Colonic mucosa (tissue), 4 donors: Measurements from ENCODE around the gene RASSF5. TPM values are rescaled to one million over a fixed set of nuclear protein-coding genes. Genes with fewer than 3 reads are reported as not detected.
A peak's percentile ranks its signal among the peaks of the same experiment; 100 is the strongest.

Experiments
- DNase-seq: peaks from one replicate; pipeline ENCODE4 v3.0.0-alpha.2; 2020
- H3K27ac ChIP-seq: fragments of 200-600 bp; one replicate; pipeline ENCODE4 v1.8.0; 2021
- H3K27me3 ChIP-seq: fragments of 200-600 bp; one replicate; pipeline ENCODE4 v1.8.0; 2021
- H3K36me3 ChIP-seq: fragments of 200-600 bp; one replicate; pipeline ENCODE4 v1.8.0; 2021
- H3K4me1 ChIP-seq: fragments of 200-600 bp; one replicate; pipeline ENCODE4 v1.8.0; 2021; ENCODE audit warnings: mild to moderate bottlenecking
- H3K4me3 ChIP-seq: fragments of 200-600 bp; one replicate; pipeline ENCODE4 v1.8.0; 2021
- H3K9ac ChIP-seq, 2 donors: one replicate each; pipeline ENCODE4 v1.7.0; 2013; ENCODE audit warnings: control low read depth in 2 of 2, low read depth in 2 of 2, low read length in 2 of 2
- H3K9me3 ChIP-seq: fragments of 200-600 bp; one replicate; pipeline ENCODE4 v1.8.0; 2021
- intact Hi-C: fragments of 100-400 bp; cut with DNase I; formaldehyde crosslinking; loops from one replicate; pipeline ENCODE4 v1.14.1; 2022
- total RNA-seq, 2 donors: library from RNA; stranded (reverse); fragmentation: NEBNext Ultra II Directional in 1 of 2; extraction: Animal tissue kit (Norgen Biotek cat#: 25700) in 1 of 2; gene quantifications; one replicate each; pipeline ENCODE4 v1.2.1, GENCODE V29; 2021
- TF ChIP-seq, protein P1 (sequence below): fragments of 200-600 bp; IDR thresholded peaks from one replicate; pipeline ENCODE4 v1.8.0; 2022; ENCODE audit warnings: antibody characterized with exemption, mild to moderate bottlenecking
- donor health status: healthy.
- donor health status: DM: no; HTN: no; CAD: no.
- donor health status: DM: no; HTN: no; CAD: no.

Gene RASSF5
- total RNA-seq, 2 donors from 2014 or later: 4.9 to 5.4 TPM

- Histone ChIP-seq H3K9ac (no peak overlapping the region), H3K4me1 (no peaks in the 10 kb centered on the region), H3K27ac (no peak overlapping the region), H3K27me3 (no peaks in the 10 kb centered on the region), H3K36me3 (no peaks in the 10 kb centered on the region), H3K4me3 (no peak overlapping the region), H3K9me3 (no peaks in the 10 kb centered on the region)
- intact Hi-C loops: no loop called here
- TF ChIP-seq, protein P1, sequence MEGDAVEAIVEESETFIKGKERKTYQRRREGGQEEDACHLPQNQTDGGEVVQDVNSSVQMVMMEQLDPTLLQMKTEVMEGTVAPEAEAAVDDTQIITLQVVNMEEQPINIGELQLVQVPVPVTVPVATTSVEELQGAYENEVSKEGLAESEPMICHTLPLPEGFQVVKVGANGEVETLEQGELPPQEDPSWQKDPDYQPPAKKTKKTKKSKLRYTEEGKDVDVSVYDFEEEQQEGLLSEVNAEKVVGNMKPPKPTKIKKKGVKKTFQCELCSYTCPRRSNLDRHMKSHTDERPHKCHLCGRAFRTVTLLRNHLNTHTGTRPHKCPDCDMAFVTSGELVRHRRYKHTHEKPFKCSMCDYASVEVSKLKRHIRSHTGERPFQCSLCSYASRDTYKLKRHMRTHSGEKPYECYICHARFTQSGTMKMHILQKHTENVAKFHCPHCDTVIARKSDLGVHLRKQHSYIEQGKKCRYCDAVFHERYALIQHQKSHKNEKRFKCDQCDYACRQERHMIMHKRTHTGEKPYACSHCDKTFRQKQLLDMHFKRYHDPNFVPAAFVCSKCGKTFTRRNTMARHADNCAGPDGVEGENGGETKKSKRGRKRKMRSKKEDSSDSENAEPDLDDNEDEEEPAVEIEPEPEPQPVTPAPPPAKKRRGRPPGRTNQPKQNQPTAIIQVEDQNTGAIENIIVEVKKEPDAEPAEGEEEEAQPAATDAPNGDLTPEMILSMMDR: no peak
- no peak for DNase-seq
These were observed 46.9 kb downstream of the RASSF5 start for GRCh38 chr1:206554211-206554610.

DNA sequence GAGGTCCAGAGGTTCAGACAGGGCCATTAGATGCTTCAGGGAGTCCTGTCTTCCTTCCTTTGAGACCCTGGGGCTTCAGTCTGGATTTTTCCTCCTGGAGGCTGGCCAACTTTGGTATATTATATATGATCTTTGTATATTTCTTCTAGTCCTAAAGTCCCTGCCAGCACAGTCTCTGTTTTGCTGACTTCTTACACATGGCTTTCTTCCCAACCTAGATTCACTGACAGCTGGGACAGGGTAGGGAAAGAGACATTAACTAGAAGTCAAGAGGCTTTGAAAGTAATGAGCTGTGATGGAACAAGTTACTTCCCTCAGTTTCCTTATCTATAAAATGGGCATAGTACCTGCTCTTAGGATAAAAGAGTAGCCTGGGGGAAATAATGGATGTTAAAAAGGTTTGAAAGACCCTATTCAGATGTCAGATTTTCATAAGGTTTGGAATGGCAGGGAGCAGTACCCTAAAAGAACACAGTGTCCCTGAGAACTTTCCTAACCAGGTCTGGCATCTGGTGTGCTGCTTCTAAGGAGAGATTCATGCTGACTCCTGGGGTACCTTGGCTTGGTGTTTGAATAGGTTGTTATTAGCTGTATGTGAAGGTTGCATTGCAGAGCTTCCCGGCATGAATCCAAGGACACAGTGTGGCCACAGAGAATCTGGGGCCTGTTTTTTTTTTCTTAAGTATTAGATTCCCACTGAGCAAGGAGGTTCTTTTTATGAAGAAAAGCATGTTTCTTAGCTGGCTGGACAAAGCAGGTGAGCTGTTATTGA is 47.6 kb downstream of the RASSF5 start:
- no peaks in the 10 kb centered on the region for H3K9me3 ChIP-seq
- H3K27me3 ChIP-seq: no peaks in the 10 kb centered on the region
- intact Hi-C loops: no loop called here
- H3K27ac ChIP-seq: no peak overlapping the region
- no peaks in the 10 kb centered on the region for H3K36me3 ChIP-seq
- H3K9ac ChIP-seq: no peak overlapping the region
- H3K4me3 ChIP-seq: no peak overlapping the region
- TF ChIP-seq, protein P1: no peak
- no peak for DNase-seq
- no peaks in the 10 kb centered on the region for H3K4me1 ChIP-seq

DNA sequence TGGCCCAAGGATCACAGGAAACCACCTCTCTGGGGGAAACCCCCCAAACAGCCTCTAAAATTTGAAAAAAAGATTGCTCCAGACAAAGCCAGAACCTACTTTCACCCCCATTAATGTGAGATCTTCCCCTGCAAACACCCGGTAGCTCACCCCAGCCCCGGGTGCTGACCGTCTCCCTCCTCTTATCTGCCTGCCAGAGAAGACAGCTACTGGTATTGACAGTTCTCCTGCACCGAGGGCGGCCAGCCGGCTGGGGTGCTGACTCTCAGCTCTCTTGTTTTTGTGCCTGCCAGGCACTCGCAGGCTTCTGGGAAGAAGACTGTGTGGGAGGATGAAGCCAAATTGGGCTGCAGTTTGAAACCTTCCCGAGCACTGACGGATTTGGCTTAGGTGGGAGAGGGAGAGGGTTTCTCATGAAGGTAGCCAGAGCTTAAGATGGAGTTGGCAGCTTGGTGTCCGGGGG is 48.2 kb downstream of the RASSF5 start:
- Histone ChIP-seq H3K36me3 (no peaks in the 10 kb centered on the region), H3K27ac (no peak overlapping the region)

DNA sequence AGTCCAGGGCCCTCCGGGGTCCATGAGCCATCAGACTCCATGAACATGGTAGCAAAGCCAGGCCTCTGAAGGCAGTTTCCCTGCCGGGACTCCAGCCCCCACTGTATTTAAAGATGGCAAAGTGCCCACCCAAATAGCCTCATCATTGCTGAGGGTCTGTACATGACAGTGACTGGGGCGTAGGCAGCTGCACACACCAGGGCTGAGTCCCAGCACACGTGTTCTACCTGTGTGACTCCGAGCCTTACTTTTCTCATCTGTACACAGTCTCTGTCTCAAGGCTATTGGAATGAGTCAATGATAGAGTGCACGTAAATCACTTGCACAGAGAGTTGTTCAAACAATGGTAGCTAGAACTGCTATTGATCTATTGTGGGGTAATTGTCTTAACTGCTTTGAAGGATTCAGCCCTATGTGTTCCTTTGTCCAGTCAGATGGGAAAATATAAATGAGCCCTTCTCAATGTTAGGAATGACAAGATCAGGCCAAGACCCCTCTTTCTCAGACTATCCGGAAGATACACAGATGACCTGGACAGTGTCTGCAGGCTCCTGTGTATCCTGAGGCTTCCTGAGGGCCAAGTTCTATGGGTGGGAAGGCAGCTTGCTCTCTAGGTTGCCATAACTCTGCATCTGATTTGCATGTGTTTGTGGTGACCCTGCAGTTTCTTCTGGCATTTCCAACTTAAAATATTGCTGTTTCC is 48.9 kb downstream of the RASSF5 start:
- no peaks in the 10 kb centered on the region for H3K27me3 ChIP-seq
- peak overlapping the region; percentile 58 for H3K4me3 ChIP-seq
- no peaks in the 10 kb centered on the region for H3K36me3 ChIP-seq
- no peaks in the 10 kb centered on the region for H3K4me1 ChIP-seq
- H3K27ac ChIP-seq: peak overlapping the region; percentile 85
- intact Hi-C loops: no loop called here
- H3K9ac ChIP-seq: peak overlapping the region in 1 of 2 donors; percentile 27
- DNase-seq: no peak
- H3K9me3 ChIP-seq: no peaks in the 10 kb centered on the region
- TF ChIP-seq, protein P1: no peak

More for the DNA sequence above, 48.2 kb downstream of the RASSF5 start:
- Histone ChIP-seq H3K4me3 (no peak overlapping the region), H3K27me3 (no peaks in the 10 kb centered on the region), H3K4me1 (no peaks in the 10 kb centered on the region), H3K9ac (no peak overlapping the region), H3K9me3 (no peaks in the 10 kb centered on the region)
- TF ChIP-seq, protein P1: no peak
- intact Hi-C loops: no loop called here
- no peak for DNase-seq

GRCh38 chr1:206556750-206557635 is 49.7 kb downstream of the RASSF5 start:
- DNase-seq: peak; percentile 86
- no peaks in the 10 kb centered on the region for H3K36me3 ChIP-seq
- intact Hi-C loops: no loop called here
- no peaks in the 10 kb centered on the region for H3K27me3 ChIP-seq
- H3K27ac ChIP-seq: peak overlapping the region; percentile 85
- TF ChIP-seq, protein P1: no peak
- H3K4me3 ChIP-seq: peak overlapping the region; percentile 58
- no peaks in the 10 kb centered on the region for H3K9me3 ChIP-seq
- peak overlapping the region; percentile 80 to 81 for H3K9ac ChIP-seq
- H3K4me1 ChIP-seq: no peaks in the 10 kb centered on the region
